Prostate gland (tissue), 2 donors: ENCODE data around the gene MAD1L1.

ENCODE experiments used
- CTCF ChIP-seq, 4 experiments: fragments of 200-600 bp in 2 of 4; fragments of 450-650 bp in 2 of 4; sonication (generic) in 2 of 4; IDR thresholded peaks; 1 replicate in 3 of 4; 2 replicates in 1 of 4; pipeline ENCODE4 v1.5.1; 2016 to 2019; ENCODE audit warnings: antibody characterized with exemption in 4 of 4, mild to moderate bottlenecking in 2 of 4, moderate library complexity in 2 of 4
- POLR2A ChIP-seq: fragments of 450-650 bp; IDR thresholded peaks from one replicate; pipeline ENCODE4 v1.6.1; 2016; ENCODE audit warnings: antibody characterized with exemption, mild to moderate bottlenecking
- POLR2AphosphoS5 ChIP-seq: sonication (generic); formaldehyde crosslinking; IDR thresholded peaks from one replicate; pipeline ENCODE4 v1.6.1; 2017; ENCODE audit warnings: antibody characterized with exemption

GRCh38 chr7:1935176-1936005 is 297.4 kb downstream of the MAD1L1 start:
- TF ChIP-seq POLR2A (no peak), CTCF (IDR thresholded peaks at IDR 0.05) (no peak), POLR2AphosphoS5 (no peak)
